ENCODE measurements around the gene ICOS. TPM values are rescaled to one million over a fixed set of nuclear protein-coding genes. Genes with fewer than 3 reads are reported as not detected.

ICOS gene
- 0.23 TPM for total RNA-seq

DNA sequence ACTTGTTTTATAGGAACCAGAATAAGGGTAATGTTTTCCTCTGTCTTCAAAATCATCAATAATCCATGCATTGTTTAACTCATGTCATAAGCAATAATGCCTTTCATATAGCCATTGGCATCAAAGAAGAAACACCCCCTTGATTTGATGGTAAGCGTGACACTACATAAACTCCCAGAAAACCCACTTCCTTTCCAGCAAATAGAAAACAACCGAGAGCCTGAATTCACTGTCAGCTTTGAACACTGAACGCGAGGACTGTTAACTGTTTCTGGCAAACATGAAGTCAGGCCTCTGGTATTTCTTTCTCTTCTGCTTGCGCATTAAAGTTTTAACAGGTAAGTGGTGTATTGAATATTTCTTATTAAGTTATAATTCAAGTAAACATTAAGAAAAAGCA lies at the start of gene ICOS:
ICOS (plus strand) TSS at position 229 of the 400 bp plus-strand sequence; CDS start at position 281, 52 bp downstream.
- no peak for DNase-seq (ENCODE audit: low spot score)

DNA sequence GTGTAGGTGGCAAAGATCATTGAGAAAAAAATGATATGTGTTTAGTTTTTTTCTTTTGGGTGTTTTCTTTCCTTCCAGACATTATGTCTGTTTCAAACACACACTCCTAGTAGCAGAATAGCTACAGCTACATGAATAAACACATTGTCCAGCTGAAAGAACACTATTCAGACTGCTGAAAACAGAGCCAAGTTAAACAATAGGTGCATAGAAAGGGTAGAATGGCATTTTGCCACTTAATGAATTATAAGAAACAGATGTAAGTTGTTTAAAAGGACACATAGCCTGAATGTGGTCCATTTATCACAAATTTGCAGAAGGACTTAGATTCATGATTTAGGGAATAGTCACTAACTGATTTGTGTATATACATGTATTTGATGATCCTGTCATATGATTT lies 48.9 kb upstream of the ICOS start:
- DNase-seq (ENCODE audit: low spot score) = no peak

DNA sequence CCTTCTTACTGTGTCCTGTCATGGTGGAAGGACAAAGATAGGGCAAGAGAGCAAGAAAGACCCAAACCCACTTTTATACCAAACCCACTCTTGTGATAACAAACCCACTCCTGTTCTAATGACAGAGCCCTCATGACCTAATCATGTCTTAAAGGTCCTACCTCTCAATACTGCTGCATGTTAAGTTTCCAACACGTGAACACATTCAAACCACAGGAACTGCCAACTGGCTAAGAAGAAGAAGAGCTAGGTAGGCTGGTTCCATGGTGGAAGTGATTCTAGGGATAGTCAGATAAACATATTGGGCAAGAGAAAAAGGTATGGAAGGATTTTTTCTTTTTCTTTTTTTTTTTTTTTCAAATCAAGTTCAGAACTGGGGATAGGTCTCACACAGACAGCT lies 47.0 kb upstream of the ICOS start:
- DNase-seq (ENCODE audit: low spot score) = no peak

DNA sequence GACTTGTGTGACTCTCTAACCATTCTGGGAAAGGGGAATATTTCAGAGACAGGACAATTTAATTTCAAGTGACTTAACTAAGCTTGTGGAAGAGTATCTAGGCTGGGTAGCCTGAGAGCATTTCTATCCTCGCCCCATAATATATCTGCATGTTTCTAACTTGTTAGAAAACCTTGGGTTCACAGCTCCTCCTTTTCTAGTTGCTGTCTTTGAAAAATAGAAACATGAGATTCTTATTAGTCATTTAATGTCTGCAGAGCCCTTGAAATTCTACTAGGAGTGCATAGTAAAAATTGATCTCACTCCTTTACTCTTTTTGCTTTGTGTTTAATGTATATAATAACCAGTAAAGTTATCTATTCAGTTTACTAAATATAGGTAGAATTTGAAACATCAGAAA lies 46.6 kb upstream of the ICOS start:
- DNase-seq (ENCODE audit: low spot score) = no peak

- no peak for DNase-seq (ENCODE audit: low spot score)
These were observed 45.8 kb upstream of the ICOS start for GRCh38 chr2:203890733-203891132.

- no peak for DNase-seq (ENCODE audit: low spot score)
These were observed 45.1 kb upstream of the ICOS start for GRCh38 chr2:203891474-203891873.

GRCh38 chr2:203892207-203892606 lies 44.4 kb upstream of the ICOS start:
- DNase-seq (ENCODE audit: low spot score) = no peak

DNA sequence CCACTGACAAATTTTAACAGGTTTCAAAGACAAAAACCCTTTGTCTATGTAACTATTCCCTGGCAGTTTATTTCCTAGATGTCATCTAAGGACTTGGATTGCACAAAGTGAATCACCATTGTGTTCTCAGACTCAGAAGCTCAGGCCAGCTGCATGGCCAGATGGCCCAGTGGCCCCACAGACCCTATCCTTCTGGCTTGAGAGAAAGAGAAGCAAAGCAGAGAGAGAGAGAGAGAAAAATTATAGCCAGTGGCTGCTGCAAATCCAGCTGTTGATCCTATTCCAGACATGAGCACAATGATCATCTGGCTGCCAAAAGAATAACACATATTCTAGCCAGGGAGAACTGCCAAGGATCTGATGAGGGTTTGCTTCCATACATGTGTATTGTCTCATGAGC lies 43.2 kb upstream of the ICOS start:
- DNase-seq (ENCODE audit: low spot score) = no peak

- no peak for DNase-seq (ENCODE audit: low spot score)
These were observed 42.7 kb upstream of the ICOS start for GRCh38 chr2:203893840-203894239.

- DNase-seq (ENCODE audit: low spot score) = no peak
These were observed 42.3 kb upstream of the ICOS start for GRCh38 chr2:203894262-203894661.

GRCh38 chr2:203897544-203897943 lies 39.0 kb upstream of the ICOS start:
- DNase-seq (ENCODE audit: low spot score) = no peak

DNA sequence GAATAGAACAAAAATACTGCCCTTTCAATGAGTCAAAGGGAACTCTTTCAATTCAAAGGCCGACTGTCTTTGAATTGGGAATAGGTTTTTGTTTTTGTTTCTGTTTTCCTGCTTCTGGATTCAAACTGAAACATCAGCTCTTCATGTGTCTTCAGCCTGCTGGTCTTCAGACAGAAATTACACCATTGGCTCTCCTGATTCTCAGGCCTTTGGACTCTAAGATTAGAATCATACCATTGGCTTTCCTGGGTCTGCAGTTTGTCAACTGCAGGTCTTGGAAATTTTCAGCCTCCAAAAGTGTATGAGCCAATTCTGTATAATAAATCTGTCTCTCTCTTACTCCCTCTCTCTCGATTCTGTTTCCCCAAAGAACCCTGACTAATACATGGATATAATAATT lies 37.9 kb upstream of the ICOS start:
- no peak for DNase-seq (ENCODE audit: low spot score)

- no peak for DNase-seq (ENCODE audit: low spot score)
These were observed 36.3 kb upstream of the ICOS start for GRCh38 chr2:203900253-203900652.

DNA sequence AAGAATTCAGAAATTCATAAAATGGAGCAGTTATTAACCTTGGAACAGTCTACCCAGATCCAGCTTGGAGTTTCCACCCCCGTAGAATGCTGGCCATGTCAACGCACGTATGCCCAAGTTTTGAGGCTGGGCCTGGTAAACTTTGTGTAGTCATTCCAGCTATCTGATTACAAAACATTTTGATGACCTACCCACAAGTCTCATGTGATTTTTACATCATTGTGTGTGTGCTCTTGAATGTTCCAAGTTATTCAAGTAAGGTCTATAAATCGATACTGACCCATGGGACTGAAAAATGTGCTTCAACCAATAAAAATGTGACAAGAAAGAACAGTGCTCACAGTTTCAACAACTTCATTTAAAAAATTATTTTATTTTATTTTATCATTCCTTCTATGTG lies 32.5 kb upstream of the ICOS start:
- no peak for DNase-seq (ENCODE audit: low spot score)

DNA sequence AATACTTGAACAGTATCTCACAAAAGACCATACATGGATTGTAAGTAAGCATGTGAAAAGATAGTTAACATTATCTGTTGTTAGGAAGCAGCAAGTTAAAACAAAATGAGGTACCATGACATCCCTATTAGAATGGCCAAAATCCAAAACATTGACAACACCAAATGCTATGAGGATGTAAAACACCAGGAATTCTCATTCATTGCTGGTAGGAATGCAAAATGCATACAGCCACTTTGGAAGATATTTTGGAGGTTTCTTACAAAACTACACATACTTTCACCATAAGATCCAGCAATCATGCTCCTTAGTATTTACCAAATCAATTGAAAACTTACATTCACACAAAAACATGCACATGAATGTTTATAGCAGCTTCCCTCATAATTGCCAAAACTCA lies 30.9 kb upstream of the ICOS start:
- no peak for DNase-seq (ENCODE audit: low spot score)

- DNase-seq (ENCODE audit: low spot score) = no peak
These were observed 28.3 kb upstream of the ICOS start for GRCh38 chr2:203908066-203908796.

DNA sequence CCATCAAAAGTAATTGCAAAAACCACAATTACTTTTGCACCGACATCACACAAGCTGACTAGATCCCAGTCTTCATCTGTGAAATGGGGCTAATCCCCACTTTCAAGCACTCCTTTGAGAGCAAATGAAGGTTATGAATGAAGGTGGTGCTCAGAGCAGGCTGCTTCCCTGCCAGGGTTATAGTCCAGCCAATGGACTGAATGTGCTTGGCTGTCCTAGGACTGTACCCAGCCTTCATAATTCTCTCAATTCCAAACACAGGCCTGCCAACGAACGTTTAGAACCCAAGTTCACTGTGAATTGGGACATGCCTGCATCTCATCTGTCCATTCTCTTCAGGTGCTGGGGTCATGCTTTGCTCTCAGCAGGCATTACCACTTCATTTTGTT lies 27.8 kb upstream of the ICOS start:
- no peak for DNase-seq (ENCODE audit: low spot score)

DNA sequence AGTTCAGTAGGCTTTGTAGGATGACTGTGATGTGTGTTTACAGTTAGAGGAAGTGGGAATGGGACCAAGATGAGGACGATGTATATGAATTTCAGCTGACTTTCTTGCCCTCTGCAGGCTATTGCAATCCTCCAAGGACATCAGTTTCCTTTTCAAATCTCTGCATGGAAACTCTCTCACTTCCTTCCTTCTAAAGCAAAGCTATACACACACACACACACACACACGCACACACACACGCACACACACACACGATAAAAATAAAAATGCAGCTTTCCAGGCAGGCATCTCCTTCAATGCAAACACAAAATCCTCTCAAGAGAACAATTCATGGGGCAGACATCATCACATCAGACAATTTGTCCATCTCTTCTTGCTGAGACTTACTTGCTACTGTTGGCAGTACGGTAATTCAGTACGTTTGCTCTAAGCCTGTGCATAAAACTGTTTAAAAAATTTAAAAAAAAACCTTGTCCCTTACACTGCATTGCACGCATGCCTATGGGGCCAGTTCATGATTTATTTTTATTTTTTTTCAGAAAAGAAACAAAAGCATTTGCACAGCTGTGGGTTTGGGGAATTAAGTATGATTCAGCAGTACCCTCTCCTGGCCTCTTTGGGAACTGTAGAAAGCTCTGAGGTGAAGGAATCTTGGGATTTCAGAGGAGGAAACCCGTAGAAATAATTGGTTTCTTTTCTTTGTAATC lies 27.1 kb upstream of the ICOS start:
- DNase-seq (ENCODE audit: low spot score) = no peak

DNA sequence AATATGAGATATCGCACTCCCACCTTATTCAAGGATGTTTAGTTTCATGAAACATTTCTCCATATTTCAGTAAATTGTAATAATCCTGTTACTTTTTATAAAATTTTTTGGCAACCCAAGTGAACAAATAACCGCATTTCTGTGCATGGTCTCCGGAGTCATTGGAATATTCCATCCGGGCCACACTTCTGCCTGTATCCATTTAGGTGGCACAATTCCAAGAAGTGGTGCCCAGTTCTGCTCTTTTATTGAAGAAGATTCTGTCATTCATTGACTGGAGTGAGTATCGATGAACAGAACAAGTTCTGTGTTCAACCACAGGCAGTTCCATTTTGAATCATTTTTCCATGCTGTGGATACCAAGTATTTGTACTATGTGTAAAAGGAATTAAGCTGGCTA lies 26.6 kb upstream of the ICOS start:
- no peak for DNase-seq (ENCODE audit: low spot score)

- DNase-seq (ENCODE audit: low spot score) = no peak
These were observed 22.6 kb upstream of the ICOS start for GRCh38 chr2:203913947-203914346.

- DNase-seq (ENCODE audit: low spot score) = no peak
These were observed 21.9 kb upstream of the ICOS start for GRCh38 chr2:203914546-203915182.

DNA sequence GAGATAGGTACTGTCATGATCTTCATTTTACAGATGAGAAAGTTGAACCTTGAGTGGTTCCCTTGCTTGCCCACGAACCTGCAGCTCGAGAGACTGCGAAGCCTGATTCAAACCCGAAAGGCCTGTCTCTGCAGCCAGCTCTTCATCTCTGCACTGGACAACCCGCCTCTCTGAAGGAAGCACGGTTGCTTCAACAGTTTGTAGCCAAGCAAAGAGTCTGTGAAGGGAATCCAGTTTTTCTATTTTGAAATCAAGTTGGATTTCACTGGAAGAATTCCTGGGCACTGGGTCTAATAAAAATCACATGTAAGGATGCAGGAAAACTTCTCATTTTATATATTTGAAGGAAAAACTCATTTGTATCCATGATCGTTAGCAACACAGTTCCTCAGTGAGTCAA lies 21.3 kb upstream of the ICOS start:
- no peak for DNase-seq (ENCODE audit: low spot score)

GRCh38 chr2:203916756-203917155 lies 19.8 kb upstream of the ICOS start:
- DNase-seq (ENCODE audit: low spot score) = no peak

All from ureter (tissue), 1 donor.